Cardiac muscle cell (in vitro differentiated cells and primary cell): ENCODE data around the gene ERCC5. TPM values are rescaled to one million over a fixed set of nuclear protein-coding genes. Genes with fewer than 3 reads are reported as not detected.

Experiments
- DNase-seq, 2 donors: peaks; one replicate each; pipeline versions ENCODE4 v3.0.0 to v3.0.0-alpha.2; 2010 to 2017; ENCODE audit warnings: low read depth in 1 of 2, low spot score in 1 of 2
- H3K27ac ChIP-seq: fragments of 200-600 bp; sonication (generic); 2 replicates; pipeline ENCODE4 v1.5.1; 2016
- H3K27me3 ChIP-seq: fragments of 200-600 bp; sonication (generic); 2 replicates; pipeline ENCODE4 v1.6.0; 2016; ENCODE audit warnings: control low read depth
- H3K36me3 ChIP-seq: fragments of 200-600 bp; sonication (generic); 2 replicates; pipeline ENCODE4 v1.5.1; 2016; ENCODE audit warnings: control low read depth
- H3K4me1 ChIP-seq: fragments of 200-600 bp; sonication (generic); 2 replicates; pipeline ENCODE4 v1.8.1; 2017; ENCODE audit warnings: low read depth, mild to moderate bottlenecking, mixed run types
- H3K4me3 ChIP-seq: fragments of 200-600 bp; sonication (generic); 2 replicates; pipeline ENCODE4 v1.5.1; 2016; ENCODE audit warnings: mild to moderate bottlenecking
- H3K9me3 ChIP-seq: fragments of 200-600 bp; sonication (generic); 2 replicates; pipeline ENCODE4 v1.5.1; 2017; ENCODE audit warnings: low read depth, mild to moderate bottlenecking, control low read depth
- CTCF ChIP-seq: IDR thresholded peaks from 2 replicates; pipeline ENCODE4 v1.5.1; 2012; ENCODE audit warnings: low read depth, mild to moderate bottlenecking, low read length
- polyA plus RNA-seq: library from polyadenylated mRNA; unstranded; fragments of >200 nt; fragmentation: Nextera tagmentation; extraction: Ambion mirVana; gene quantifications from 2 replicates; pipeline ENCODE4 v1.2.1, GENCODE V29; 2016
- total RNA-seq: library from RNA; depleted of rRNA; stranded (reverse); fragments of >200 nt; gene quantifications from 2 replicates; pipeline ENCODE4 v1.2.3, GENCODE V29; 2016

The ERCC5 gene
- total and polyA plus RNA-seq, 2 experiments from 2014 or later = 24.9 to 84.3 TPM

- no peaks in the 10 kb centered on the region for H3K9me3 ChIP-seq
- no peak overlapping the region for H3K4me3 ChIP-seq
- no peaks in the 10 kb centered on the region for H3K4me1 ChIP-seq
- H3K36me3 ChIP-seq = peaks cover 28% of the 10 kb centered on the region
- H3K27ac ChIP-seq = no peak overlapping the region
- peak in 1 of 2 donors; percentile 95 for DNase-seq
- peak; percentile 12 for TF ChIP-seq CTCF
- H3K27me3 ChIP-seq = no peaks in the 10 kb centered on the region
These were observed 19.7 kb upstream of the ERCC5 start for GRCh38 chr13:102825921-102826706.

- peak in 1 of 2 donors; percentile 65 for DNase-seq
- no peak for TF ChIP-seq CTCF
- Histone ChIP-seq H3K9me3 (no peaks in the 10 kb centered on the region), H3K4me1 (no peaks in the 10 kb centered on the region), H3K4me3 (no peak overlapping the region), H3K36me3 (peaks cover 16% of the 10 kb centered on the region), H3K27me3 (no peaks in the 10 kb centered on the region), H3K27ac (no peak overlapping the region)
These were observed 15.2 kb upstream of the ERCC5 start for GRCh38 chr13:102830646-102831045.

GRCh38 chr13:102836471-102836870 lies 9.4 kb upstream of the ERCC5 start:
- H3K36me3 ChIP-seq = peaks cover 5% of the 10 kb centered on the region
- TF ChIP-seq CTCF = no peak
- H3K4me3 ChIP-seq = no peak overlapping the region
- no peaks in the 10 kb centered on the region for H3K4me1 ChIP-seq
- H3K9me3 ChIP-seq = no peaks in the 10 kb centered on the region
- no peaks in the 10 kb centered on the region for H3K27me3 ChIP-seq
- no peak overlapping the region for H3K27ac ChIP-seq
- DNase-seq = no peak

- DNase-seq = no peak
- H3K27ac ChIP-seq = no peak overlapping the region
- no peaks in the 10 kb centered on the region for H3K27me3 ChIP-seq
- peaks cover 5% of the 10 kb centered on the region for H3K36me3 ChIP-seq
- TF ChIP-seq CTCF = no peak
- H3K4me1 ChIP-seq = no peaks in the 10 kb centered on the region
- H3K4me3 ChIP-seq = no peak overlapping the region
- no peaks in the 10 kb centered on the region for H3K9me3 ChIP-seq
These were observed 7.6 kb upstream of the ERCC5 start for GRCh38 chr13:102838273-102838672.

- DNase-seq = no peak
- Histone ChIP-seq H3K4me3 (no peak overlapping the region), H3K27ac (no peak overlapping the region), H3K4me1 (no peaks in the 10 kb centered on the region), H3K36me3 (peaks cover 5% of the 10 kb centered on the region), H3K9me3 (no peaks in the 10 kb centered on the region), H3K27me3 (no peaks in the 10 kb centered on the region)
- TF ChIP-seq CTCF = no peak
These were observed 6.8 kb upstream of the ERCC5 start for GRCh38 chr13:102838982-102839381.
